Esophagus squamous epithelium (tissue), 4 donors: ENCODE measurements around the gene CPNE4.

Experiments used
- POLR2A ChIP-seq, 4 donors: fragments of 450-650 bp; IDR thresholded peaks; one replicate each; pipeline ENCODE4 v1.6.1; 2017; ENCODE audit warnings: antibody characterized with exemption in 4 of 4, mild to moderate bottlenecking in 4 of 4, moderate library complexity in 3 of 4
- TF ChIP-seq, protein P1 (sequence below), 6 experiments: fragments of 450-650 bp in 4 of 6; fragments of 200-600 bp in 2 of 6; sonication (generic) in 2 of 6; IDR thresholded peaks; one replicate each; pipeline ENCODE4 v1.5.1; 2016 to 2019; ENCODE audit warnings: antibody characterized with exemption in 6 of 6, mild to moderate bottlenecking in 4 of 6, moderate library complexity in 4 of 6

DNA sequence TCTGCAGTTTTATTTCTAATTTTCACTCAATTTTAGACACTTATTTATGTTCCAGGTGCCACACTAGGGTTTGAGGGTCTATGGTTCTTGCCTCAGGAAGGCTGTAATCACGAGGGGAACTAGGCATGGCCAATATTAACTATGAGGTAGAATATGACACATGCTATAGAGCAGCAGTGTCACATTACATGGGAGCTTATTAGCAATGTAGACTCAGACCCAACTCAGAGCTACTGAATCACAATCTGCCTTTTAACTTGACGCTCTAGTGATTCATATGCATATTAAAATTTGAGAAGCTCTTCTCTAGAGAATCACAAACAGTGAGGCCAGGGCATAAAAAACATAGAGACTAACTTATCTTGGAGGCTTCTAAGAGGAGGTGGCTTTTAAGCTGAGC, 499.2 kb downstream of the CPNE4 start:
- TF ChIP-seq, protein P1, sequence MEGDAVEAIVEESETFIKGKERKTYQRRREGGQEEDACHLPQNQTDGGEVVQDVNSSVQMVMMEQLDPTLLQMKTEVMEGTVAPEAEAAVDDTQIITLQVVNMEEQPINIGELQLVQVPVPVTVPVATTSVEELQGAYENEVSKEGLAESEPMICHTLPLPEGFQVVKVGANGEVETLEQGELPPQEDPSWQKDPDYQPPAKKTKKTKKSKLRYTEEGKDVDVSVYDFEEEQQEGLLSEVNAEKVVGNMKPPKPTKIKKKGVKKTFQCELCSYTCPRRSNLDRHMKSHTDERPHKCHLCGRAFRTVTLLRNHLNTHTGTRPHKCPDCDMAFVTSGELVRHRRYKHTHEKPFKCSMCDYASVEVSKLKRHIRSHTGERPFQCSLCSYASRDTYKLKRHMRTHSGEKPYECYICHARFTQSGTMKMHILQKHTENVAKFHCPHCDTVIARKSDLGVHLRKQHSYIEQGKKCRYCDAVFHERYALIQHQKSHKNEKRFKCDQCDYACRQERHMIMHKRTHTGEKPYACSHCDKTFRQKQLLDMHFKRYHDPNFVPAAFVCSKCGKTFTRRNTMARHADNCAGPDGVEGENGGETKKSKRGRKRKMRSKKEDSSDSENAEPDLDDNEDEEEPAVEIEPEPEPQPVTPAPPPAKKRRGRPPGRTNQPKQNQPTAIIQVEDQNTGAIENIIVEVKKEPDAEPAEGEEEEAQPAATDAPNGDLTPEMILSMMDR (IDR thresholded peaks at IDR 0.05) = no peak
- TF ChIP-seq POLR2A (IDR thresholded peaks at IDR 0.05) = no peak
